Measurements from ENCODE around the gene CALML4. TPM values are rescaled to one million over a fixed set of nuclear protein-coding genes. Genes with fewer than 3 reads are reported as not detected.
"Not testable (repeated sequence)": the region's sequence is repeated elsewhere in the genome, so short reads cannot be mapped to it uniquely, and the experiment has no call there.

CALML4 gene
- total RNA-seq, 1 donor from 2014 or later = 22.7 TPM

DNA sequence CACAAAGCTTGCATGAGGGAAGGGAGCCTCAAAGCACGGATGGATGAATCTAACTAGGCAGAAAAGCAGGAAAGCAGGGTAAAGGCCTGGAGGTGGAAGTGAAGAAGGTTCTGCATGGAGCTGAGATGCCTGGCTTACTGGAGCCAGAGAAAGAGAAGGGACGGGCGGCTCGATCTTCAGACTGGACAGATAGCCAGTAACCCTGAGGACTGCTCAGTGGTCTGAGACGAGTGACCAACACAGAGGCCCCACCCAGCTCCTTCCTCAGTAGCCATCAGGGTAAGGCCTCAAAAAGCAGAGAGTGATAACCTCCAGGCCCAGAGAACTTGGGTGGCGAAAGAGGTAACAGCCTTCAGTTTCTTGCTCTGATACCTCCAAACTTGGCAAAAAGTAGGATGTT, 18.0 kb upstream of the CALML4 start:
- H3K4me1 ChIP-seq = peaks cover 3% of the 10 kb centered on the region
- no peak for DNase-seq (ENCODE audit: low spot score)
- peak overlapping the region; percentile 68 for H3K27ac Mint-ChIP-seq
- no peak overlapping the region for H3K4me3 Mint-ChIP-seq
- H3K4me3 ChIP-seq = no peak overlapping the region
- H4K20me1 ChIP-seq (ENCODE audit: low read depth) = peaks cover 13% of the 10 kb centered on the region
- H3K27me3 Mint-ChIP-seq (ENCODE audit: insufficient read depth, low read depth) = peaks cover 10% of the 10 kb centered on the region
- H3K27ac ChIP-seq = no peak overlapping the region
- no peaks in the 10 kb centered on the region for H3K27me3 ChIP-seq
- H3K79me2 ChIP-seq (ENCODE audit: low read depth) = peaks cover 80% of the 10 kb centered on the region
- no peaks in the 10 kb centered on the region for H3K9me3 ChIP-seq (ENCODE audit: low read depth)
- H3K36me3 ChIP-seq = no peaks in the 10 kb centered on the region
- H2AFZ ChIP-seq (replicated peaks) = no peak overlapping the region
- peaks cover 8% of the 10 kb centered on the region for H3K9me3 Mint-ChIP-seq
- no peak overlapping the region for H3K9ac ChIP-seq
- no peaks in the 10 kb centered on the region for H3F3A ChIP-seq (ENCODE audit: low read depth)
- H3K4me1 Mint-ChIP-seq = peaks cover 20% of the 10 kb centered on the region
- TF ChIP-seq EZH2phosphoT487 (IDR thresholded peaks at IDR 0.05) (no peak), EZH2 (IDR thresholded peaks at IDR 0.05) (no peak)
- TF ChIP-seq, protein P1, sequence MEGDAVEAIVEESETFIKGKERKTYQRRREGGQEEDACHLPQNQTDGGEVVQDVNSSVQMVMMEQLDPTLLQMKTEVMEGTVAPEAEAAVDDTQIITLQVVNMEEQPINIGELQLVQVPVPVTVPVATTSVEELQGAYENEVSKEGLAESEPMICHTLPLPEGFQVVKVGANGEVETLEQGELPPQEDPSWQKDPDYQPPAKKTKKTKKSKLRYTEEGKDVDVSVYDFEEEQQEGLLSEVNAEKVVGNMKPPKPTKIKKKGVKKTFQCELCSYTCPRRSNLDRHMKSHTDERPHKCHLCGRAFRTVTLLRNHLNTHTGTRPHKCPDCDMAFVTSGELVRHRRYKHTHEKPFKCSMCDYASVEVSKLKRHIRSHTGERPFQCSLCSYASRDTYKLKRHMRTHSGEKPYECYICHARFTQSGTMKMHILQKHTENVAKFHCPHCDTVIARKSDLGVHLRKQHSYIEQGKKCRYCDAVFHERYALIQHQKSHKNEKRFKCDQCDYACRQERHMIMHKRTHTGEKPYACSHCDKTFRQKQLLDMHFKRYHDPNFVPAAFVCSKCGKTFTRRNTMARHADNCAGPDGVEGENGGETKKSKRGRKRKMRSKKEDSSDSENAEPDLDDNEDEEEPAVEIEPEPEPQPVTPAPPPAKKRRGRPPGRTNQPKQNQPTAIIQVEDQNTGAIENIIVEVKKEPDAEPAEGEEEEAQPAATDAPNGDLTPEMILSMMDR (IDR thresholded peaks at IDR 0.05) = no peak
- H3K4me2 ChIP-seq = no peak overlapping the region
- peaks cover 20% of the 10 kb centered on the region for H3K36me3 Mint-ChIP-seq

DNA sequence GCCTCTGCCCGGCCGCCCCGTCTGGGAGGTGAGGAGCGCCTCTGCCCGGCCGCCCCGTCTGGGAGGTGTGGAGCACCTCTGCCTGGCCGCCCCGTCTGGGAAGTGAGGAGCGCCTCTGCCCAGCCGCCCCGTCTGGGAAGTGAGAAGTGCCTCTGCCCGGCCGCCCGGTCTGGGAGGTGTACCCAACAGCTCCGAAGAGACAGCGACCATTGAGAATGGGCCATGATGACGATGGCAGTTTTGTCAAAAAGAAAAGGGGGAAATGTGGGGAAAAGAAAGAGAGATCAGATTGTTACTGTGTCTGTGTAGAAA, 17.3 kb upstream of the CALML4 start:
- not testable (repeated sequence) for H3K4me1 ChIP-seq; H3K27me3 ChIP-seq; H3F3A ChIP-seq (ENCODE audit: low read depth); H3K9ac ChIP-seq; H3K36me3 ChIP-seq; DNase-seq (ENCODE audit: low spot score); H3K9me3 Mint-ChIP-seq; H3K4me3 ChIP-seq; H3K27me3 Mint-ChIP-seq (ENCODE audit: insufficient read depth, low read depth); H3K4me3 Mint-ChIP-seq; H3K27ac Mint-ChIP-seq; H4K20me1 ChIP-seq (ENCODE audit: low read depth); H3K4me2 ChIP-seq; H2AFZ ChIP-seq (replicated peaks); H3K27ac ChIP-seq; H3K9me3 ChIP-seq (ENCODE audit: low read depth)
- peaks cover 78% of the 10 kb centered on the region for H3K79me2 ChIP-seq (ENCODE audit: low read depth)
- peaks cover 12% of the 10 kb centered on the region for H3K4me1 Mint-ChIP-seq
- peaks cover 27% of the 10 kb centered on the region for H3K36me3 Mint-ChIP-seq

DNA sequence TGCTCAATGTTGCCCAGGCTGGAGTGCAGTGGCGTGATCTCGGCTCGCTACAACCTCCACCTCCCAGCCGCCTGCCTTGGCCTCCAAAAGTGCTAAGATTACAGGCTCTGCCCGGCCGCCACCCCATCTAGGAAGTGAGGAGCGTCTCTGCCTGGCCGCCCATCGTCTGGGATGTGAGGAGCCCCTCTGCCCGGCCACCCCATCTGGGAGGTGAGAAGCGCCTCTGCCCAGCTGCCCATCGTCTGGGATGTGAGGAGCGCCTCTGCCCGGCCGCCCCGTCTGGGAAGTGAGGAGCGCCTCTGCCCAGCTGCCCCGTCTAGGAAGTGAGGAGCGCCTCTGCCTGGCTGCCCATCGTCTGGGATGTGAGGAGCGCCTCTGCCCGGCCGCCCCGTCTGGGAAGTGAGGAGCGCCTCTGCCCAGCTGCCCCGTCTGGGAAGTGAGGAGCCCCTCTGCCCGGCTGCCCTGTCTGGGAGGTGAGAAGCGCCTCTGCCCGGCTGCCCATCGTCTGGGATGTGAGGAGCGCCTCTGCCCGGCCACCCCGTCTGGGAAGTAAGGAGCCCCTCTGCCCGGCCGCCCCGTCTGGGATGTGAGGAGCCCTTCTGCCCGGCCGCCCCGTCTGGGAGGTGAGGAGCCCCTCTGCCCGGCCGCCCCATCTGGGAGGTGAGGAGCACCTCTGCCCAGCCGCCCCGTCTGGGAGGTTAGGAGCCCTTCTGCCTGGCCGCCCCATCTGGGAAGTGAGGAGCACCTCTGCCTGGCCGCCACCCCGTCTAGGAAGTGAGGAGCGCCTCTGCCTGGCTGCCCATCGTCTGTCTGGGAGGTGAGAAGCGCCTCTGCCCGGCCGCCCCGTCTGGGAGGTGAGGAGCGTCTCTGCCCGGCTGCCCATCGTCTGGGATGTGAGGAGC, 16.6 kb upstream of the CALML4 start:
- DNase-seq (ENCODE audit: low spot score); H3K9me3 Mint-ChIP-seq; H3K4me3 Mint-ChIP-seq; H3K9me3 ChIP-seq (ENCODE audit: low read depth); H3K4me1 ChIP-seq; H3K4me3 ChIP-seq; H3F3A ChIP-seq (ENCODE audit: low read depth); H2AFZ ChIP-seq (replicated peaks); H3K27ac ChIP-seq; H3K4me2 ChIP-seq; H3K4me1 Mint-ChIP-seq; H3K27me3 ChIP-seq; H4K20me1 ChIP-seq (ENCODE audit: low read depth); H3K9ac ChIP-seq; H3K27me3 Mint-ChIP-seq (ENCODE audit: insufficient read depth, low read depth); H3K36me3 ChIP-seq; H3K27ac Mint-ChIP-seq: not testable (repeated sequence)
- H3K36me3 Mint-ChIP-seq = peaks cover 27% of the 10 kb centered on the region
- H3K79me2 ChIP-seq (ENCODE audit: low read depth) = peaks cover 78% of the 10 kb centered on the region

DNA sequence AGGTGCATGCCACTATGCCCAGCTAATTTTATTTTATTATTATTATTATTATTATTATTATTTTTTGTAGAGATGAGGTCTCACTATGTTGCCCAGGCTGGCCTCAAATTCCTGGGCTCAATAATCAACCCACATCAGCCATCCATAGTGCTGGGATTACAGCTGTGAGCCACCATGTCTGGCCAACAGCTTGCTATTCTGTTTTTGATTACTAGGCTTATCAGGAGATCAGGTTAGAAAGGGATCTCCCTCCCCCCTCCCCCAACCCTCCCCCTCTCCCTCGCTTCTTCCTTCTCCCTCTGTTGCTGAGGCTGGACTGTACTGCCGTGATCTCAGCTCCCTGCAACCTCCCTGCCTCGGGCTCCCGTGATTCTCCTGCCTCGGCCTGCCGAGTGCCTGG, 15.8 kb upstream of the CALML4 start:
- Histone ChIP-seq H3K4me2 (no peak overlapping the region), H3F3A (ENCODE audit: low read depth) (no peaks in the 10 kb centered on the region), H3K79me2 (ENCODE audit: low read depth) (peaks cover 78% of the 10 kb centered on the region), H3K9me3 (ENCODE audit: low read depth) (no peaks in the 10 kb centered on the region), H4K20me1 (ENCODE audit: low read depth) (no peaks in the 10 kb centered on the region), H3K4me1 (no peaks in the 10 kb centered on the region), H3K27me3 (no peaks in the 10 kb centered on the region), H3K9ac (no peak overlapping the region), H3K27ac (no peak overlapping the region), H3K36me3 (no peaks in the 10 kb centered on the region), H2AFZ (replicated peaks) (no peak overlapping the region), H3K4me3 (no peak overlapping the region)
- Mint-ChIP-seq H3K27me3 (ENCODE audit: insufficient read depth, low read depth) (peaks cover 2% of the 10 kb centered on the region), H3K4me1 (peaks cover 9% of the 10 kb centered on the region), H3K4me3 (no peak overlapping the region), H3K36me3 (peaks cover 31% of the 10 kb centered on the region), H3K27ac (no peak overlapping the region), H3K9me3 (peaks cover 8% of the 10 kb centered on the region)
- TF ChIP-seq EZH2 (IDR thresholded peaks at IDR 0.05) = no peak
- no peak for DNase-seq (ENCODE audit: low spot score)

GRCh38 chr15:68220489-68220888, 15.4 kb upstream of the CALML4 start:
- Histone ChIP-seq H2AFZ (replicated peaks) (no peak overlapping the region), H3K4me1 (no peaks in the 10 kb centered on the region), H3K4me2 (no peak overlapping the region), H3K79me2 (ENCODE audit: low read depth) (peaks cover 76% of the 10 kb centered on the region), H3F3A (ENCODE audit: low read depth) (no peaks in the 10 kb centered on the region), H4K20me1 (ENCODE audit: low read depth) (no peaks in the 10 kb centered on the region), H3K4me3 (no peak overlapping the region), H3K36me3 (no peaks in the 10 kb centered on the region), H3K9ac (no peak overlapping the region), H3K9me3 (ENCODE audit: low read depth) (no peaks in the 10 kb centered on the region), H3K27me3 (no peaks in the 10 kb centered on the region), H3K27ac (no peak overlapping the region)
- H3K4me1 Mint-ChIP-seq = peaks cover 9% of the 10 kb centered on the region
- no peak for DNase-seq (ENCODE audit: low spot score)
- H3K9me3 Mint-ChIP-seq = peaks cover 8% of the 10 kb centered on the region
- H3K27me3 Mint-ChIP-seq (ENCODE audit: insufficient read depth, low read depth) = peaks cover 2% of the 10 kb centered on the region
- peaks cover 31% of the 10 kb centered on the region for H3K36me3 Mint-ChIP-seq
- H3K4me3 Mint-ChIP-seq = no peak overlapping the region
- no peak for TF ChIP-seq EZH2 (IDR thresholded peaks at IDR 0.05)
- TF ChIP-seq, protein P1 (IDR thresholded peaks at IDR 0.05) = no peak
- TF ChIP-seq EZH2phosphoT487 (IDR thresholded peaks at IDR 0.05) = no peak
- H3K27ac Mint-ChIP-seq = no peak overlapping the region

Measured in neural progenitor cell (in vitro differentiated cells).